A673 (cell line): ENCODE results near the gene SHOX.

Experiments used
- CTCF ChIP-seq: fragments of 300-800, 200-600 bp; sonication (generic); conservative IDR thresholded peaks from 2 replicates; pipeline ENCODE4 v1.5.1; 2017; ENCODE audit warnings: low read depth, mild to moderate bottlenecking, antibody characterized with exemption, low read length, moderate library complexity, mixed read lengths
- EZH2 ChIP-seq: fragments of 200-600 bp; sonication (generic); IDR thresholded peaks from 2 replicates; pipeline ENCODE4 v1.6.1; 2017; ENCODE audit warnings: borderline replicate concordance, low read depth, mild to moderate bottlenecking, mixed read lengths, antibody characterized with exemption, low read length; ENCODE audit not compliant: poor library complexity, severe bottlenecking

GRCh38 chrX:685120-686032 is 54.8 kb downstream of the SHOX start:
- TF ChIP-seq CTCF (no peak), EZH2 (no peak)
